DMS153 treated with DMSO at 0.1 percent for 48 hours (cell line): ENCODE measurements around the gene XIRP2.
"Not testable (repeated sequence)": the region's sequence is repeated elsewhere in the genome, so short reads cannot be mapped to it uniquely, and the experiment has no call there.

Source experiments
- DNase-seq: peaks from one replicate; lab custom pipeline; 2025; ENCODE audit not compliant: unreplicated experiment; lab: John Stamatoyannopoulos, UW

XIRP2 gene

DNA sequence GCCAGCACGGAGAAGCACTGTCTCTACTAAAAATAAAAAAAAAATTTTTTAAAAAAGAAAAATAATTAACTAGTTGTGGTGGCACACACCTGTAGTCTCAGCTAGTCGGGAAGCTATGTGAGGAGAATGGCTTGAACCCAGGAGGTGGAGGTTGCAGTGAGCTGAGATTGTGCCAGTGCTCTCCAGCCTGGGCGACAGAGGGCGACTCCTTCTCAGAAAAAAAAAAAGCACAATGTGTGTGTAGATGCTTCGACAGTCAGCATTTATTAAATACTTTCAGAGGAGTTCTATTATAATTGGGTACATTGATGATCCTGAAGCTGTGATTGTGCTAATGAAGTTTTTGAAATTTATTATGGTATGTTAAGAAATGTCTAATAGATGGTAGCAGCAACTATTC, 46.5 kb downstream of the XIRP2 start:
- no peak for DNase-seq

DNA sequence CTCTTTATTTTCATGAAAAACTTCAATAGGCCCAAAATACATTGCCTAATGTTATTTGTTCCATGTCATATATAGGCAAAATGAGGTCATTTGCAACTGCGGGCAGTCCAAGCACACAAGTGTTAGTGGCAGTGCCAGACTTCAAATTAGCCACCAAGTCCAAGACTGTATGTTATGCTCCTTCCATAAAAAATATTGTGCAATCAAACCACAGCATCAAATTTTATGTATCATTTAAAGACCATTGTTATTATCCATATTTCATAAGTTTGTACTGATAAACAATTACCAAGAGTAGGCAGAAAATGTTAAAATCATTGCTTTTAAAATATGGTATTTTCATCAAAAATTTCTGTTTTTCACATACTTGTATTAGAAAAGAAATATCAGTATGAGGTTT, 54.1 kb downstream of the XIRP2 start:
- no peak for DNase-seq

DNA sequence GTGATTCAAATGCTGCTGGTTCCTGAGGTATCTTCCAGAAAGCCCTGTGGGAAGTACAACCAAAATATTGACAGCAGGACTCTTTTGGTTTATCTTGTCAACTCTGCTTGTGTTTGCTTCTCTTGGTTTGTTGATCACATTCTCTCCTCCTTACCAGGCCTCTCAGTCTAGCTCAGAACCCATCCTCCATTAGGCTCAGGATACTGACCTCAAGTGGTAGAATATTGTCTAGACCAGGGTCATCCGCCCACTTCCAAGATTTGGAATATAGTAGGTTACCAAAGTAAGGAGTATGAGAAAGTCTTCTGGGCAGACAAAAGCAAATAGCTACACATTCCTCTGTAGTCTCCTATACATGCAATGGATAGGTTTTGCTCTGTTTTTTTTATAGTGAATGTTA, 56.6 kb downstream of the XIRP2 start:
- DNase-seq = no peak

DNA sequence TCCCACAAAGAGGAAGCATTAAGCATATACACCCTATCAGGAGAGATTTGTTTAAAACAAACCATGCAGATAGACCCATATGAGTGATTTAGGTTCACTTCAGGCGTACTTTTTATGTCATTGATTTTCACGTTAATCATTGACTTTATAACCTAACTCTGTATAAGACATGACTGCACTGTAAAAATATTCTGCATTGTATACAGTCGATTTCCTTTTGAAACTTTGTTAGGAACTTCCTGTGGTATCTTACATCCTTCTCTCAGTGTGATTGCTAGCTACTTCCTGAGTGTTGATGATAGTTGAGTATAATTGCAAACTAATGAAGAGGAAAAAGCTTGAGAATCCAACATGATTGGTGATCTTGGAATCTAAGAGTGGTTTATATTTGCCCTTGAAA, 69.4 kb downstream of the XIRP2 start:
- DNase-seq = no peak

DNA sequence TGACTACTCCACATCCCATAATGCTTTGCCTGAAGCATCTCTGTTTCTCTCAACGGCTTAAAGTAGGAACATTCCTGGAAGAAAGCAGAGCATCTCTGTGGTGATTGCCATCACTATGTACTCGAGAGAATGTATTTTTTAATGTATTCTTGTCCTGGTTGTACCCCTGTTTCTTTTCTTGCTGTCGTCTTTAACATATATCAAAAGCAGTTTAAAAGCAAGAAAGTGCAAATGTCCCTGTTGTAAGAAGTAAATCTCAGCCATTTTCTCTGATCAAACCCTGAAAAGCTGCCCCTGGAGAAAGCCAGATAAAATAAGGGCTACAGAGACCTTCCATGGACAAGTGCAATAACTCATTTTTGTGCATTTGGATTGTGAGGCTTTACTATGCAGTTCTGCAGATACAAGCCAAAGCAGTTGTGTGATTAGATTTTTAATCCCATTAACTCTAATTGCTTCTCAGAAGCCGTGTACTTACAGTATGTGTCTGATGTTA, 70.8 kb downstream of the XIRP2 start:
- DNase-seq = no peak

DNA sequence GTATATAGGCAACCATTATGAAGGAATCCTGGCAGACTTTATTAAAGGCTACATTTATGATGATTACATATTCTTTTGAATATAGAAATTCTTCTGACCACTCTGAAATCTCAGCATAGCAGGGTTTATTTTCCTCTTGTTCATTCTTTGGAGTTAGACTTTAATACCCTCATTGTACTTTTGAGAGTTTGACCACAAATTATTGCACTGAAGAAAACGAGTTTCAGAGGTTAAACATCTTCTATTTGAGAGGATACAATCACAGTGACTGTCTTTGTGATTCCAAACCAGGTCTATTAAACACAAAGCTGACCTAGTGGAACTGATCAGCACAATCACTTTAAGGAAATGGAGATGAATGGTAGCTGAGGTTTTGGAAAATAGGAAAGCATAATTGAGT, 71.3 kb downstream of the XIRP2 start:
- no peak for DNase-seq

DNA sequence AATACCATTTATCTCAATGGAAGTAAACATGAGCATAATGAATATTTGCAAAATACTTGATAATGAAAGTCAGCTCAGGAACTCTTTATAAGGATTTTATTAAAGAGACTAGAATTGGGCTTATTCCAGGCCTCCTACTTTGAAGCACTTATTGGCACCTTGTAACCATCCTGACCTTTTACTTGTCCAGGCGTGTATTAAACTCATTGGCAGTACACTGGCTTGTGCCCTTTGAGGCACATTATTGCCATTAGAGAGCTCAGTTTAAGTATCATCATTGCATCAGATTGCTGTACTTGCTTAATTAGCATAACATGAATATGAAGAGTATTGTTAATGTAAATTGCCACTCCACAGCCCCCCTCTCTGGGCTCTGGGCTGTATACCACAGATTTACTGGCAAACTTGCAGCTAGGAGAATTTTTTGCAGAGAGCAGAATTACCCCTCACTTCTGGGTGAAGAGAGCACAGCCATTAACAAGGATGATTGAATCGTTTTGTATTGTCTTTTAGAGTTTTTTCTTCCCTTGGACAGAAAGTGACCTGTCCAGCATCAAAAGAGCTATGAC, 72.5 kb downstream of the XIRP2 start:
- DNase-seq = no peak

DNA sequence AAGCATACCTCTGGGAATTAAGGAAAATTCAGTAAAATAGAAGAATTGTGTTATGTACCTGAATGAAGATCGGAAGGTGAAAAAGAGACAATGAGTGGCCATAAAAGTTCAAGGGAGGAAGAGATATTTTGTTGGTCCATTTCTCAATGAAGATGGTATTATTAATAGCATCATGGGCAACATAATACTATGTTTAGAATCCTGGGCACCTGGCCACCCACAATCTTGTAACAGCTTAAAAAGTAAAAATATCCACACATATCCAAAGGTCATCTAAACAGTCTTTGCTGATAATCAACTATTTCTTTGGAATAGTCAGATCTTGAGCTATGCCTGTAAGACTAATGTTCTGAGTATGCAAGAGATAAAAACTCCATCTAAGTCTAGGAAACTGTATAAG, 73.7 kb downstream of the XIRP2 start:
- no peak for DNase-seq

DNA sequence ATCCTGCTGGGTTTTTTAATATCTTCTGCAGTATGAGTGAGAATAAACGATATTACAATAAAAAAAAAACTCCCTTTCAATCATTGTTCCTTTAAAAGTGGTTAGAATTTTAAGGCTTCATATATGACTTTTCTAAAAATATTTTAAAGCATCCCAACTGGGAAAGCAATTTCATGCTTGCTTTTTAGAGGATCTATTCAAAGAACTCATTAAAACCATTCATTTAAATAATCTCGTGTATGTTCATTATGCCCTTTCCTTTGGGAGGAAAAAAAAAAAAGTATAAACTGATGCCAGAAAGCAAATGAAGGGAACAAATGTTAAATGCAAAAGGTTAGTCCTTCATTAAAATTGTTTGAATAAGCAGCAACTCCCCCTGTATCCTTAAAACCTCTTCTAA, 81.2 kb downstream of the XIRP2 start:
- DNase-seq = no peak

DNA sequence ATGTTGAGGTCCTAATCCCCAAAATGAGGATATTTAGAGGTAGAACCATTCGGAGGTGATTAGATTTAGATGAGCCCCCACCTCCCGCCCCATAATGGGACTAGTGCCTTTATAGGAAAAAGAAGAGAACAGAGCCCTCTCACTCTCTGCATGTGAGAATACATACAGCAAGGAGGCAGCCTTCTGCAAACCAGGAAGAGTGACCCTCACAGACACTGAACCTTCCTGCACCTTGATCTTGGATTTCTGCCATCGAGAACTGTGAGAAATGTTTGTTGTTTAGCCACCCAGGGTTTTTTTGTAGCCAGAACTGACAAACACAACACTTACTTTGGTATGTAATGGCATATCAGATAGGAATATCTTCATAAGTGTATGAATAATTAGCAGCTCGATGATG, 83.7 kb downstream of the XIRP2 start:
- DNase-seq = no peak

DNA sequence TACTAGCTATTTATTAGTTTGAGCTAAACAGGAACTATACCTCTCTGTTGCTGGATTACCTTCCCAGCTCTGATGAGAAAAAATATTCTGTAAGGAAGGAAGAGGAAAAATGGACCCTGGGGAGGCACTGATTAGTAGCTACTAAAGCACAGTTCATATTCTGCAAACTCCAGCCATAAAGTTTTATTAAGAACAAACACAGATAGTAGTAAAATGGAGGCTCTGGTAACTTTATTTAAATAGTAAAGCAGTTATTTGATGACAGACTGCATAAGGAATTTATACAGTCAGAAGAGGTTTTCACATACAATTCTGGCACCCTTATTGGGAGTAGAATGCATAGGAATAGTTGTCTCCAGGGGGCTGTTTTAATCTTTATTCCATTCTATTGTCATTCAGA, 84.1 kb downstream of the XIRP2 start:
- DNase-seq = no peak

DNA sequence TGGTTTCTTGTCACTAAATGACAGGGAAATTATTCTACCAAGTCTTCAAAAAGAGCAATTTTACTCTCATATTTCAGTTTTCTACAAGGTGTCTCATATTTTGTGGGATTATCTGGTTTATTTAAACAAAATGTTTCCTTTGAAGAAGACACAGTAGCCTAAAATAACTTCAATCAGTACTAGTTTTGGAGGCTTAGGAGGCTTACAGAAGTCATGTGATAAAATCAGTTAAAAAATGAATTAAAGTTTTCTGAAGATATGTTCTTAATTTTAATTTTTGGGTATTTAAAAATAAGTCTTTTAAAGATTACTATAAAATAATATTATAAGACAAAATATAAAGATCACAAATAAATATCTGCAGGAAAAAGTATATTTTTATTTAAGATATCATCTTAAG, 95.9 kb downstream of the XIRP2 start:
- DNase-seq = no peak

DNA sequence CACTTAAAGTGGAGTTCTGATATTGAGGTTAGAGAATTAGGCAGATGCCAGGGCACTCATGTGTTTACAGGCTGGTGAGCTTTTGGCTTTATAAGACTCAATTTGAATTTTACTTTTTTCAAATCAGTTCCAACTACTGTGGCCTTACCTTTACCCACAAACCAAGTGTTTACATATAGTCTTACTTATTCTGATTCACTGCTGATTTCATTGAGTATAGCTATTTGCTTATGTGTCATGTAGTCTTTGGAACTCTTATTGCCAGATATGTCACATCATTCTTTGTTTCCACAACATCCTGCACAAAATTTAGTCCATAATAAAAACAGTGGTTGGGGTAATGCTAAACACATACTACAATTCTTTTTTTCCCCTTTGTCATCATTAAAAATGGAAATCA, 96.5 kb downstream of the XIRP2 start:
- DNase-seq = no peak

DNA sequence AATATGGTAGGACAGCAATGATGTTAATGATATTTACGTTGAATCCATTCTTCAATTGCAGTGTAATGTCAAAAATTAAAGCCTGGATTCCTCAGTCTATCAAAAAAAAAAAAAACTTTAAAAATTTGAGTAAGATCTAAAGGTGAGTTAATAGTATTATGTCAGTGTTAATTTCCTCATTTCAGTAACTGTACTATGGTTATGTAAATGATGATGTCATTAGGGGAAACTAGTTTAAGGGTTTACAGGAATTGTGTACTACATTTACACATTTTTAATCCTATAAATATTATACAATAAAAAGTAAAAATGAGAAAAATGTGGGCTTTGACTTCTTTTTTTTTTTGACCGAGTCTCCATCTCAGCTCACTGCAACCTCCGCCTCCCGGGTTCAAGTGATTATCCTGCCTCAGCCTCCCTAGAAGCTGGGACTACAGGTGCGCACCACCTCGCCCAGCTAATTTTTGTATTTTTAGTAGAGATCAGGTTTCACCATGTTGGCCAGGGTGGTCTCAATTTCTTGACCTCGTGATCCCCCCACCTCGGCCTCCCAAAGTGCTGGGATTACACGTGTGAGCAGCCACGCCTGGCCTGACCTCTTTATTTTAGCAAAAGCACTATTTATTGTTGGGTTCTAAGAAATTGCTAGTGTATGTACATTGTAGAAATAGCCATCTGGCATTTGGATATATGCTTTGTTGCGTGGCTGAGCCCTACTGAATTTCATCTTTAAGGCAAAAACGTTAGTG, 106.5 kb downstream of the XIRP2 start:
- no peak for DNase-seq

DNA sequence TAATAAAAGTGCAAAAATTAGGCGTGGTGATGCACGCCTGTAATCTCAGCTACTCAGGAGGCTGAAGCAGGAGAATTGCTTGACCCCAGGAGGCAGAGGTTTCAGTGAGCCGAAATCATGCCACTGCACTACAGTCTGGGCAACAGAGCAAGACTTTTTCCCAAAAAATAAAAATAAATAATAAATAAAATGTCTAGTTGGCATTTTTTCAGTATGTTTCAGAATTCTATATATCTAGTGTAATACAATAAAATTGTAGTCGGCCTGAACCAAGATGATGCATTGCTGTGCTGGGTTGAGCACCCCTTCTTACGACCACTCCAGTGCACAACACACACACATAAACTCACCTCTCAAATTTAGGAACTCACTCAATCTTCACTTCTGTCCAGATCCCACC, 108.2 kb downstream of the XIRP2 start:
- DNase-seq = no peak

DNA sequence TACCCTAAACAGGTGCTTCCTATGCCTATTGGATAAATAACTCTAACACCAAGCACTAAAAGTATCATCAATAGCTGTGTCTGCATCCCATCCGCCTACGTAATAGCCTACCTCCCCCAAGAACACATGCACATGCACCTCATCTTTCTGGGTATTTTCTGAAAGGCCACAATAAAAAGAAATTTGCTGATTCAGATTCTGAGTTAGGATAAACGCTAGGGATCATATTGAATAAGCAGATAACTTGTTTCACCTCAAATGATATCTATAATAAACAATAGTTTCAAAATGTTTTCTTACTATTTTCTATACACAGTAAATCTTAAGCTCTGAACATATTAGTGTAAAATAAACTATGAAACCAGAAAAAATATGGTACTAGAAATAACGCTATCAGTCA, 112.9 kb downstream of the XIRP2 start:
- no peak for DNase-seq

DNA sequence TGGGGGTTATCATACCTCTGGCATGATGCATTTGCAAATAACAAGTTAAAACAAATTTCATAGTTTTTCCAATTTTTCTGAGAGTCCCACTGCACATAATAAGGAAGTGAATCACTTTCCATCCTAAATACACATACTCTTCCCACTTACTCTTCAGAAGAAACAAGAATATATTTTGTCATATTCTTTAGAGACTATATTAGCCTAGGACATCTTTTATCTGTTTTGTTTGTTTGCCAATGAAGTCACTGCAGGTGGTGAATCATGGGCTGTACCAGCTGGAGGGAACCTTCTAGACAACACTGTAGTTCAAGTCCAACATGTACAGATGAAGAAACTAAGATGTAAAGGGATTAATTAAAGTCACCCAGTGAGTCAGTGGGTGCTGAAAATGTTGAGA, 116.8 kb downstream of the XIRP2 start:
- DNase-seq = no peak

DNA sequence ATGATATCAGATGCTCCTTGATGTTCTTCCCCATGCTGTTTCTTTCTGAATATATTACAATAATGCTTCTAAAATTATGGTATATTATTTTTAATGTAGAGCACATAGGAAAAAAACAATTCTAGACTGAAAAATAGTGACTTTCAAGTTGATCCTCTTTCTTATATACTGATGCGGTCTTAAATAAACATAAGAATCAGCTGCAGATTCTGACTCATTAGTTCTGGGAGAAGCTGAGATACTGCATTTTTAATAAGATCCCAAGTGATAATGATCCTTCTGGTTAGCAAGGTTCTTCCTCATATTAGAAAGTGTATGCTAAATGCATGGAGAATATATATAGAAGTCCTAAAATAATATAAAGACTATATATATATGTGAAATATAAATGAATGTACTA, 124.9 kb downstream of the XIRP2 start:
- DNase-seq = no peak

DNA sequence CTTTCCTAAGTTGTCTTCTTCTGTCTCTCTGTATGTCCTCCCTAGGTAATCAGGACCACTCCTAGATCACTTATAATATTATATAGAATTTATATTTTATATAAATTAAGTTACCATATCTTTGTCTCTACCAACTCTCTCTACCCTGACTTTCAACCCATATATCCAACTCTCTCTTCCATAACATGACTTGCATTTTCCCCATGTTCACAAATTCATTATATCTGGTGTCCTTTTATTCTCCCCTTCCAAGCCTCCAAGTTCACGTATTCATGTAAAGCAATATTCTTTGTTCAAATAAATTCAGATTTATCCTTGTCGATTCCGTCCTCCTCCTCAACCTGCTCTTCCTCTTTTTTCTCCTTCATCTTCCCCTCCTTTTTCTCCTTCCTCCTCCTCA, 127.5 kb downstream of the XIRP2 start:
- no peak for DNase-seq

DNA sequence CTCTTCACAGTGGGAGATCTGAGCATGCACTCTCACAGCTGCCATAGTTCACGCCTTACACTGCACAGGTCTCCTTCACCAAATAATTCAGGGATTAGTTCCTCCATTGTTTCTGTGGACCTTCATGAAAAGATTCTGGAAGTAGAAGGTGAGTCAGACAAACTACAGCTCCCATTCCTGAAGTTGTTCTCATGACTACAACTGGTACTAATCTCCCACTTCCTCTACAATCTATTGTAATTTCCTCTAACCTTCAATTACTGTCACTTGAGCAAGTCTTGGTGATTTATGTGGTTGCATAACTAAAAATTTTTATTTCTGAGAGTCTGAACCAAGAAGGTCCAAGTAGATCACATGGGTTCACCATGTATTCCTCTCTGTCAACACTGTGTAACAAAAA, 128.7 kb downstream of the XIRP2 start:
- DNase-seq = no peak

DNA sequence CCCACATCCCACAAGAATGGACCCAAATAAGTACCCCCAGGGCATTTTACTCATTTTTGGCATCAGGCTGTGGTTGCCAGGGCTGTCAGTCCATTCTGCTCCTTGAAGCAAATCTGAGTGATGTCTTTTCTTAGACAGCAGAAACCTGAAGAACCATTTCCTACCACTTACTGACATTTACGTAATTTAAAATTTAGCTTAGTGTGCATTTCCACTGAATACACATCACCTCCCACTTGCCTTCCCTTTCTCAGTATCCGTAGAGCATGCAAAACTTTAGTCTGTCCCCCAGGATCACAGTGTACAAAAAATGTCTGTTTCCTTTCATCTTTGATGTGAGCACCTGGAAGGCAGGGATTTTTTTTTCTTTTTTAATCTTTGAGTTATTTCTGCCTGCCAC, 130.3 kb downstream of the XIRP2 start:
- no peak for DNase-seq

DNA sequence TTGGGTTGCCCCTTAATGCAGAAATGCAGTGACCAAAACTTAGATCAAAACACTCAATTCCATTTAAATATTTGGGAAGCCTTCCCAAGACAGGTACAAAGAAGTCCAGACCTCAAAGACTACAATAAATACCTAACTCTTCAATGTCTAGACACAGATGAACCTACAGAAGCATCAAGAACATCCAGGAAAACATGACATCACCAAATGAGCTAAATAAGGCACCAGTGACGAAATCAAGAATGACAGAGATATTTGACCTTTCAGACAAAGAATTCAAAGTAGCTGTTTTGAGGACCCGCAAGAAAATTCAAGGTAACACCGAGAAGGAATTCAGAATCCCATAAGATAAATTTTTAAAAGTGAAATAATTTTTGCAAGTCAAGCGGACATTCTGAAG, 140.2 kb downstream of the XIRP2 start:
- no peak for DNase-seq

DNA sequence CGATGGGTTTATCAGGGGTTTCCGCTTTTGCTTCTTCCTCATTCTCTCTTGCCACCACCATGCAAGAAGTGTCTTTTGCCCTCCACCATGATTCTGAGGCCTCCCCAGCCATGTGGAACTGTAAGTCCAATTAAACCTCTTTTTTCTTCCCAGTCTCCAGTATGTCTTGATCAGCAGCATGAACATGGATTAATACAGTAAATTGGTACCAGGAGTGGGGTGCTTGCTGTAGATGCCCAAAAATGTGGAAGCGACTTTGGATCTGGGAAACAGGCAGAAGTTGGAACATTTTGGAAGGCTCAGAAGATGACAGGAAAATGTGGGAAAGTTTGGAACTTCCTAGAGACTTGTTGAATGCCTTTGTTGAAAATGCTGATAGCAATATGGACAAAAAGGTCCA, 146.7 kb downstream of the XIRP2 start:
- DNase-seq = not testable (repeated sequence)
